H1 (cell line): ENCODE measurements around the gene IKBIP. TPM values are rescaled to one million over a fixed set of nuclear protein-coding genes. Genes with fewer than 3 reads are reported as not detected.

Experiments
- CTCF ChIA-PET: fragments of 300-600 bp; sonication (Branson Sonifier 250); formaldehyde crosslinking; loops from one replicate; lab custom pipeline; 2021; ENCODE audit not compliant: partially characterized antibody; lab: Charles Lee
- POLR2A ChIA-PET: fragments of 300-600 bp; sonication (Branson Sonifier 250); formaldehyde crosslinking; loops from one replicate; lab custom pipeline; 2021; ENCODE audit warnings: inconsistent platforms; ENCODE audit not compliant: partially characterized antibody; lab: Charles Lee
- DNase-seq, 2 experiments: peaks; one replicate each; pipeline versions ENCODE4 v3.0.0 to v3.0.0-alpha.2; 2010 to 2022; ENCODE audit warnings: low spot score in 2 of 2, low read depth in 1 of 2, mixed read lengths in 1 of 2
- FAIRE-seq: peaks from 2 replicates; lab custom pipeline; 2011; peaks lifted over from hg19 to GRCh38; lab: Jason Lieb, UNC
- H2AFZ ChIP-seq: 2 replicates; pipeline ENCODE4 v1.8.1; 2012; ENCODE audit warnings: low read length, inconsistent platforms
- H2AK5ac ChIP-seq: 2 replicates; pipeline ENCODE4 v1.6.1; 2013; ENCODE audit warnings: low read depth, low read length
- H2BK120ac ChIP-seq: replicated peaks from 2 replicates; pipeline ENCODE3; 2013; ENCODE audit warnings: low read depth, low read length, inconsistent platforms
- H2BK12ac ChIP-seq: 2 replicates; pipeline ENCODE4 v1.6.1; 2013; ENCODE audit warnings: low read depth, low read length
- H2BK15ac ChIP-seq: 2 replicates; pipeline ENCODE4 v1.6.1; 2013; ENCODE audit warnings: low read length
- H2BK20ac ChIP-seq: 2 replicates; pipeline ENCODE4 v1.6.1; 2013; ENCODE audit warnings: low read length
- H2BK5ac ChIP-seq: 2 replicates; pipeline ENCODE4 v1.6.1; 2013; ENCODE audit warnings: low read depth, low read length
- H3K14ac ChIP-seq: 2 replicates; pipeline ENCODE4 v1.6.1; 2013; ENCODE audit warnings: inconsistent platforms; ENCODE audit not compliant: insufficient read length
- H3K18ac ChIP-seq: 2 replicates; pipeline ENCODE4 v1.6.1; 2013; ENCODE audit warnings: low read length; ENCODE audit errors: extremely low read depth
- H3K23ac ChIP-seq: 2 replicates; pipeline ENCODE4 v1.6.1; 2013; ENCODE audit warnings: inconsistent platforms; ENCODE audit not compliant: insufficient read length
- H3K23me2 ChIP-seq: 2 replicates; pipeline ENCODE4 v1.6.1; 2013; ENCODE audit warnings: low read depth, low read length
- H3K27ac ChIP-seq: 2 replicates; pipeline ENCODE4 v1.6.1; 2011; ENCODE audit warnings: low read depth, low read length, inconsistent platforms
- H3K27me3 ChIP-seq, 4 experiments: replicated peaks in 1 of 4; 1 replicate in 1 of 4; 2 replicates in 3 of 4; pipeline versions ENCODE4 v1.6.1 to v1.8.1; 2011 to 2013; ENCODE audit warnings: low read length in 3 of 4, mild to moderate bottlenecking in 3 of 4, inconsistent platforms in 2 of 4, mixed read lengths in 2 of 4, moderate library complexity in 1 of 4; ENCODE audit not compliant: control insufficient read depth in 3 of 4, insufficient read depth in 3 of 4; ENCODE audit errors: extremely low read depth in 1 of 4
- H3K36me3 ChIP-seq, 4 experiments: 2 replicates each; pipeline versions ENCODE4 v1.6.1 to v1.8.1; 2011 to 2013; ENCODE audit warnings: mild to moderate bottlenecking in 4 of 4, low read length in 3 of 4, moderate library complexity in 2 of 4, control low read depth in 1 of 4, inconsistent platforms in 1 of 4; ENCODE audit not compliant: insufficient read depth in 4 of 4, control insufficient read depth in 2 of 4
- H3K4ac ChIP-seq: replicated peaks from 2 replicates; pipeline ENCODE3; 2013; ENCODE audit warnings: low read length, low read depth, mixed read lengths, inconsistent platforms; ENCODE audit not compliant: insufficient read length
- H3K4me1 ChIP-seq, 4 experiments: replicated peaks in 1 of 4; 1 replicate in 1 of 4; 2 replicates in 3 of 4; pipeline versions ENCODE4 v1.6.1 to v1.8.1; 2011 to 2013; ENCODE audit warnings: low read length in 3 of 4, inconsistent platforms in 2 of 4, mixed read lengths in 1 of 4; ENCODE audit not compliant: insufficient read depth in 4 of 4, control insufficient read depth in 3 of 4
- H3K4me2 ChIP-seq, 2 experiments: 2 replicates each; pipeline versions ENCODE4 v1.6.1 to v1.8.1; 2011 to 2013; ENCODE audit warnings: low read depth in 2 of 2, low read length in 2 of 2, control low read depth in 1 of 2, inconsistent platforms in 1 of 2, mild to moderate bottlenecking in 1 of 2; ENCODE audit not compliant: insufficient read depth in 1 of 2
- H3K4me3 ChIP-seq, 4 experiments: fragments of 200-600, 300-600 bp in 1 of 4; sonication (generic), shearing (Covaris generic), sonication (Bioruptor Twin) in 1 of 4; 2 replicates each; pipeline versions ENCODE4 v1.5.1 to v1.8.1; 2011 to 2016; ENCODE audit warnings: low read length in 4 of 4, low read depth in 3 of 4, control low read depth in 2 of 4, inconsistent platforms in 2 of 4, mild to moderate bottlenecking in 2 of 4, mixed read lengths in 1 of 4, moderate library complexity in 1 of 4; ENCODE audit not compliant: insufficient read depth in 2 of 4; ENCODE audit errors: extremely low read depth in 1 of 4
- H3K56ac ChIP-seq: replicated peaks from 2 replicates; pipeline ENCODE3; 2013; ENCODE audit warnings: low read depth, mild to moderate bottlenecking, mixed read lengths, low read length, inconsistent platforms; ENCODE audit not compliant: insufficient read length
- H3K79me1 ChIP-seq: 2 replicates; pipeline ENCODE4 v1.6.1; 2013; ENCODE audit warnings: low read depth, low read length, control low read depth
- H3K79me2 ChIP-seq, 2 experiments: 2 replicates each; pipeline versions ENCODE4 v1.6.1 to v1.8.1; 2012 to 2013; ENCODE audit warnings: low read length in 2 of 2, mild to moderate bottlenecking in 2 of 2, inconsistent platforms in 1 of 2; ENCODE audit not compliant: insufficient read depth in 2 of 2, control insufficient read depth in 1 of 2
- H3K9ac ChIP-seq, 4 experiments: replicated peaks in 1 of 4; 1 replicate in 1 of 4; 2 replicates in 3 of 4; pipeline versions ENCODE4 v1.6.1 to v1.8.1; 2011 to 2013; ENCODE audit warnings: low read depth in 3 of 4, low read length in 3 of 4, control low read depth in 2 of 4, mild to moderate bottlenecking in 2 of 4, moderate library complexity in 2 of 4, inconsistent platforms in 1 of 4; ENCODE audit errors: extremely low read depth in 1 of 4
- H3K9me3 ChIP-seq, 2 experiments: 2 replicates each; pipeline versions ENCODE4 v1.6.1 to v1.8.1; 2012 to 2013; ENCODE audit warnings: mild to moderate bottlenecking in 2 of 2, moderate library complexity in 2 of 2, control low read depth in 1 of 2, inconsistent platforms in 1 of 2, low read depth in 1 of 2, low read length in 1 of 2, mixed read lengths in 1 of 2; ENCODE audit not compliant: insufficient read depth in 2 of 2
- H4K20me1 ChIP-seq, 2 experiments: replicated peaks in 1 of 2; 2 replicates each; pipeline versions ENCODE3 to v1.8.1; 2011 to 2013; ENCODE audit warnings: inconsistent platforms in 2 of 2, low read length in 2 of 2, mild to moderate bottlenecking in 1 of 2; ENCODE audit not compliant: insufficient read depth in 2 of 2, control insufficient read depth in 1 of 2
- H4K5ac ChIP-seq: 2 replicates; pipeline ENCODE4 v1.6.1; 2013; ENCODE audit warnings: low read length, low read depth, mixed read lengths, inconsistent platforms; ENCODE audit not compliant: insufficient read length
- H4K8ac ChIP-seq: 2 replicates; pipeline ENCODE4 v1.8.0; 2013; ENCODE audit warnings: mild to moderate bottlenecking, moderate library complexity, low read length, inconsistent platforms; ENCODE audit not compliant: insufficient read depth; ENCODE audit errors: extremely low read depth
- H4K91ac ChIP-seq: replicated peaks from 2 replicates; pipeline ENCODE3; 2013; ENCODE audit warnings: low read length, mixed read lengths, inconsistent platforms; ENCODE audit not compliant: insufficient read length
- BACH1 ChIP-seq: IDR thresholded peaks from 2 replicates; pipeline ENCODE4 v1.6.1; 2012; ENCODE audit warnings: low read length, improper control_type of control experiment
- CTBP2 ChIP-seq: IDR thresholded peaks from 2 replicates; pipeline ENCODE4 v1.7.0; 2011; ENCODE audit warnings: borderline replicate concordance, mild to moderate bottlenecking, moderate library complexity, mixed read lengths, low read length; ENCODE audit not compliant: insufficient read depth, insufficient read length
- RNF2 ChIP-seq: fragments of 200-900, 300-1000 bp; sonication (generic); IDR thresholded peaks from 2 replicates; pipeline ENCODE4 v1.7.1; 2016; ENCODE audit warnings: borderline replicate concordance, low read depth, mild to moderate bottlenecking, antibody characterized with exemption, low read length; ENCODE audit not compliant: poor library complexity, severe bottlenecking; ENCODE audit errors: missing control alignments
- SP4 ChIP-seq: IDR thresholded peaks from 2 replicates; pipeline ENCODE4 v1.6.1; 2012; ENCODE audit warnings: low read length, inconsistent platforms
- WGBS, 2 experiments: shearing (Covaris generic) in 1 of 2; methylation state at CpG; one replicate each; pipeline versions ENCODE4 v1.1.6 to v1.1.7; 2013 to 2015; ENCODE audit warnings: low lambda C conversion rate in 2 of 2, mixed read lengths in 2 of 2, inconsistent platforms in 1 of 2, low coverage in 1 of 2, missing lambda C conversion rate in 1 of 2; ENCODE audit not compliant: insufficient replicate concordance in 2 of 2, insufficient coverage in 1 of 2, insufficient read length in 1 of 2; ENCODE audit errors: extremely low coverage in 1 of 2, missing lambda C conversion rate in 1 of 2; 5-methylcytosine and 5-hydroxymethylcytosine counted together
- polyA plus RNA-seq, 7 experiments: library from polyadenylated mRNA; depleted of rRNA in 3 of 7; stranded (reverse) in 5 of 7; unstranded in 2 of 7; fragments of >200 nt in 5 of 7; fragments of 200-250 nt in 2 of 7; gene quantifications; 1 replicate in 5 of 7; 2 replicates in 1 of 7; 4 replicates in 1 of 7; pipeline versions ENCODE4 v1.2.1 to v1.2.3, GENCODE V29; 2011 to 2013; ENCODE audit warnings: missing spikeins in 2 of 7, mixed read lengths in 2 of 7
- total RNA-seq: library from RNA; stranded (reverse); fragmentation: NEBNext Ultra II Directional; extraction: Animal tissue kit (Norgen Biotek cat#: 25700); gene quantifications from 2 replicates; pipeline ENCODE4 v1.2.1, GENCODE V29; 2021

The IKBIP gene
- total and polyA plus RNA-seq, 2 of the 8 experiments (the other 6 are each of a cell fraction or from before 2014, with no cell fraction given): 2.7 to 12.4 TPM

DNA sequence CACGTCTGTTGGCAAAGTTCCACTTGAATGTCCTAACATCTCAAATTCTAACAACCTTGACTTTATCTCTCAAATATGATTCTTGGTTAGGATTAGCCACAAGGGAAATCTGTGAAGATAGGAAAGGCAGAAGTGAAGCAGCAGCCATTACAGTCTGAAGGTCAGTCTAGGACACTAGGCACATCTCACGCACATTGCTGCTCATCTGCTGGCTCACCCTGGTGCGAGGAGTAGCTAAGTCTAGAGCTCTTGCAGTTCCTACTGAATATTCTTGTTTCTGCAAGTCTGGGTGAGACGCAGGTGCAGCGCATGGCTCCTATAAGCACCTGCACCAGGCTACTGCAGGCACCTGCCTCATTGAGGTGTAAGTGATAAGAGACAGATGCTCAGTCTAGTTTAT lies 57.5 kb downstream of the IKBIP start:
- Histone ChIP-seq H2AFZ (no peak overlapping the region), H2BK120ac (no peak overlapping the region), H3K4me1 (no peaks in the 10 kb centered on the region), H3K79me2 (no peaks in the 10 kb centered on the region), H2AK5ac (no peak overlapping the region), H2BK15ac (no peak overlapping the region), H3K56ac (no peak overlapping the region), H3K23ac (no peak overlapping the region), H4K91ac (no peak overlapping the region), H4K5ac (no peak overlapping the region), H3K14ac (no peak overlapping the region), H3K18ac (no peak overlapping the region), H4K20me1 (no peaks in the 10 kb centered on the region), H4K8ac (no peak overlapping the region), H3K36me3 (no peaks in the 10 kb centered on the region), H3K27me3 (no peaks in the 10 kb centered on the region), H2BK20ac (no peak overlapping the region), H2BK12ac (no peak overlapping the region), H3K27ac (no peak overlapping the region), H3K23me2 (no peaks in the 10 kb centered on the region), H2BK5ac (no peak overlapping the region), H3K79me1 (no peaks in the 10 kb centered on the region), H3K9me3 (no peaks in the 10 kb centered on the region), H3K9ac (no peak overlapping the region), H3K4me2 (no peak overlapping the region), H3K4me3 (no peak overlapping the region), H3K4ac (no peak overlapping the region)
- FAIRE-seq (no peak), DNase-seq (no peak)
- ChIA-PET POLR2A (no interaction called here), CTCF (interaction anchor here (0.7 to 5.6 kb wide), 4 partner anchors 12 to 1310 kb away, joined by 4 to 40 read pairs (median 6); no protein-coding TSS in a partner anchor)
- 95% methylated on average over 5 of the region's 5 CpGs; no CpG with 5 or more reads in 1 of the 2 experiments for WGBS, 2 experiments
- TF ChIP-seq BACH1: no peak
- TF ChIP-seq CTBP2: no peak
- TF ChIP-seq RNF2: no peak
- no peak for TF ChIP-seq SP4
